HEK293 (cell line): ENCODE measurements around the gene KCNK1.

ENCODE experiments used
- CTCF ChIA-PET: fragments of 350-600 bp; formaldehyde crosslinking; extraction: SDS; loops from one replicate; lab custom pipeline; 2021; ENCODE audit warnings: antibody characterized with exemption; lab: Yijun Ruan, JAX
- POLR2A ChIA-PET: fragments of 300-600 bp; formaldehyde crosslinking; extraction: SDS; loops from one replicate; lab custom pipeline; 2020; ENCODE audit warnings: antibody characterized with exemption, inconsistent platforms; lab: Yijun Ruan, JAX
- H3K27ac ChIP-seq: fragments of 200-500 bp; sonication (Bioruptor generic); 2 replicates; pipeline ENCODE4 v1.5.1; 2014; ENCODE audit warnings: low read depth, low read length, control low read depth, inconsistent platforms; ENCODE audit errors: extremely low read depth
- H3K36me3 ChIP-seq, 2 experiments: fragments of 200-500 bp in 1 of 2; sonication (Bioruptor generic) in 1 of 2; 1 replicate in 1 of 2; 2 replicates in 1 of 2; pipeline ENCODE4 v1.5.1; 2014 to 2017; ENCODE audit warnings: inconsistent platforms in 2 of 2, low read length in 2 of 2; ENCODE audit not compliant: control insufficient read depth in 2 of 2, insufficient read depth in 1 of 2
- H3K4me1 ChIP-seq: fragments of 200-500 bp; sonication (Bioruptor generic); 2 replicates; pipeline ENCODE4 v1.5.1; 2014; ENCODE audit warnings: mild to moderate bottlenecking, low read length, inconsistent platforms; ENCODE audit not compliant: control insufficient read depth, insufficient read depth
- H3K4me3 ChIP-seq: 2 replicates; pipeline ENCODE4 v1.5.1; 2011; ENCODE audit warnings: low read depth, mild to moderate bottlenecking, control low read depth, low read length, moderate library complexity
- H3K9me3 ChIP-seq: fragments of 200-500 bp; sonication (Bioruptor generic); 2 replicates; pipeline ENCODE4 v1.5.1; 2014; ENCODE audit warnings: low read depth, low read length, inconsistent platforms; ENCODE audit not compliant: control insufficient read depth, insufficient read depth
- EGR2 ChIP-seq: fragments of 450-650 bp; formaldehyde crosslinking; IDR thresholded peaks from 2 replicates; pipeline ENCODE4 v1.5.1; 2016; ENCODE audit warnings: low read depth, missing biosample characterization, missing genetic modification characterization
- PRDM1 ChIP-seq: fragments of 450-650 bp; formaldehyde crosslinking; IDR thresholded peaks from 2 replicates; pipeline ENCODE4; 2016; ENCODE audit warnings: missing biosample characterization, missing genetic modification characterization
- RBAK ChIP-seq: fragments of 450-650 bp; formaldehyde crosslinking; IDR thresholded peaks from 2 replicates; pipeline ENCODE4 v1.5.1; 2016; ENCODE audit warnings: missing biosample characterization, missing genetic modification characterization
- SCRT2 ChIP-seq: fragments of 450-650 bp; formaldehyde crosslinking; IDR thresholded peaks from 2 replicates; pipeline ENCODE4 v1.5.1; 2016; ENCODE audit warnings: missing biosample characterization, missing genetic modification characterization
- SP7 ChIP-seq: fragments of 450-650 bp; formaldehyde crosslinking; IDR thresholded peaks from 2 replicates; pipeline ENCODE4 v1.5.1; 2016; ENCODE audit warnings: missing biosample characterization, missing genetic modification characterization
- WT1 ChIP-seq: fragments of 450-650 bp; formaldehyde crosslinking; IDR thresholded peaks from 2 replicates; pipeline ENCODE4 v1.5.1; 2016; ENCODE audit warnings: missing biosample characterization, missing genetic modification characterization
- ZBTB10 ChIP-seq: fragments of 450-650 bp; formaldehyde crosslinking; IDR thresholded peaks from 2 replicates; pipeline ENCODE4 v1.5.1; 2016; ENCODE audit warnings: missing biosample characterization, missing genetic modification characterization
- ZBTB7A ChIP-seq: fragments of 450-650 bp; formaldehyde crosslinking; IDR thresholded peaks from 2 replicates; pipeline ENCODE4 v1.5.1; 2016; ENCODE audit warnings: low read depth, missing biosample characterization, missing genetic modification characterization
- ZNF19 ChIP-seq: fragments of 450-650 bp; formaldehyde crosslinking; IDR thresholded peaks from 2 replicates; pipeline ENCODE4; 2016; ENCODE audit warnings: missing biosample characterization, missing genetic modification characterization, low read depth
- ZNF274 ChIP-seq, 2 experiments: fragments of 200-500 bp in 1 of 2; fragments of 450-650 bp in 1 of 2; sonication (Bioruptor generic) in 1 of 2; formaldehyde crosslinking in 1 of 2; IDR thresholded peaks; 2 replicates each; pipeline versions ENCODE4 v1.5.1 to v1.6.1; 2014 to 2016; ENCODE audit warnings: borderline replicate concordance in 1 of 2, inconsistent platforms in 1 of 2, low read length in 1 of 2, missing biosample characterization in 1 of 2, missing genetic modification characterization in 1 of 2
- ZNF311 ChIP-seq: fragments of 450-650 bp; formaldehyde crosslinking; IDR thresholded peaks from 2 replicates; pipeline ENCODE4 v1.5.1; 2017; ENCODE audit warnings: missing biosample characterization, missing genetic modification characterization, borderline replicate concordance
- ZNF366 ChIP-seq: fragments of 450-650 bp; formaldehyde crosslinking; conservative IDR thresholded peaks from 2 replicates; pipeline ENCODE4 v1.5.1; 2016; ENCODE audit warnings: missing biosample characterization, missing genetic modification characterization
- ZNF449 ChIP-seq: fragments of 450-650 bp; formaldehyde crosslinking; IDR thresholded peaks from 2 replicates; pipeline ENCODE4 v1.5.1; 2017; ENCODE audit warnings: missing biosample characterization, mild to moderate bottlenecking, missing genetic modification characterization, moderate library complexity
- ZNF561 ChIP-seq: fragments of 450-650 bp; IDR thresholded peaks from 2 replicates; pipeline ENCODE4 v1.5.1; 2018; ENCODE audit warnings: missing biosample characterization, missing genetic modification characterization, borderline replicate concordance
- ZNF626 ChIP-seq: fragments of 450-650 bp; sonication (Bioruptor Pico); formaldehyde crosslinking; IDR thresholded peaks from 2 replicates; pipeline ENCODE4 v1.5.1; 2018; ENCODE audit warnings: missing biosample characterization, missing genetic modification characterization, inconsistent platforms
- ZNF664 ChIP-seq: fragments of 450-650 bp; formaldehyde crosslinking; IDR thresholded peaks from 2 replicates; pipeline ENCODE4 v1.5.1; 2016; ENCODE audit warnings: missing biosample characterization, missing genetic modification characterization
- ZSCAN4 ChIP-seq: fragments of 450-650 bp; formaldehyde crosslinking; IDR thresholded peaks from 2 replicates; pipeline ENCODE4 v1.5.1; 2017; ENCODE audit warnings: missing biosample characterization, missing genetic modification characterization
- ZXDB ChIP-seq: fragments of 450-650 bp; formaldehyde crosslinking; IDR thresholded peaks from 2 replicates; pipeline ENCODE4 v1.5.1; 2016; ENCODE audit warnings: missing biosample characterization, missing genetic modification characterization

KCNK1 gene

GRCh38 chr1:233657466-233657865, 43.6 kb downstream of the KCNK1 start:
- TF ChIP-seq ZNF626 (tag by site-specific recombination) (no peak), ZNF366 (tag by site-specific recombination) (peak; percentile 86), PRDM1 (tag by site-specific recombination) (peak; percentile 81)
- Histone ChIP-seq H3K9me3 (no peaks in the 10 kb centered on the region), H3K4me1 (peaks cover 20% of the 10 kb centered on the region), H3K4me3 (no peak overlapping the region), H3K36me3 (peaks cover 0 to 7% of the 10 kb centered on the region in 2 experiments; a peak in 1 of 3 replicates), H3K27ac (no peak overlapping the region)
- CTCF ChIA-PET = interaction anchor here (0.6 to 0.7 kb wide), 2 partner anchors 9 to 225 kb away, joined by 4 read pairs; no protein-coding TSS in a partner anchor
- POLR2A ChIA-PET = no interaction called here

- Histone ChIP-seq H3K4me3 (no peak overlapping the region), H3K36me3 (peaks cover 0 to 7% of the 10 kb centered on the region in 2 experiments; a peak in 1 of 3 replicates)
- CTCF ChIA-PET = interaction anchor here (0.7 to 1.1 kb wide), 4 partner anchors 18 to 1967 kb away, joined by 3 read pairs; no protein-coding TSS in a partner anchor
- TF ChIP-seq SCRT2 (no peak), ZNF449 (no peak), ZSCAN4 (no peak), RBAK (tag by site-specific recombination) (no peak), ZNF19 (no peak)
- TF ChIP-seq, all 188 proteins: peak for 0
- no peaks in the 10 kb centered on the region for H3K9me3 ChIP-seq
- POLR2A ChIA-PET = no interaction called here
- peaks cover 20% of the 10 kb centered on the region for H3K4me1 ChIP-seq
- no peak overlapping the region for H3K27ac ChIP-seq
Observed at GRCh38 chr1:233659495-233659894, 45.6 kb downstream of the KCNK1 start.

GRCh38 chr1:233661376-233662159, 47.7 kb downstream of the KCNK1 start:
- no peak overlapping the region for H3K27ac ChIP-seq
- TF ChIP-seq ZBTB10 (tag by site-specific recombination) = no peak
- no peak for TF ChIP-seq EGR2 (tag by site-specific recombination)
- no peak for TF ChIP-seq ZBTB7A (tag by site-specific recombination)
- no peak for TF ChIP-seq SP7
- TF ChIP-seq ZNF449 = no peak
- no peak for TF ChIP-seq ZXDB (tag by site-specific recombination)
- TF ChIP-seq ZNF561 (tag by site-specific recombination) = no peak
- TF ChIP-seq WT1 (tag by site-specific recombination) = no peak
- no peak for TF ChIP-seq ZNF274 (IDR thresholded peaks at IDR 0.05; ENCODE audit: low read length)
- no peak for TF ChIP-seq ZNF274 (tag by site-specific recombination; IDR thresholded peaks at IDR 0.05; ENCODE audit: borderline replicate concordance)
- TF ChIP-seq ZNF311 (tag by site-specific recombination) = no peak
- TF ChIP-seq RBAK (tag by site-specific recombination) = no peak
- TF ChIP-seq ZNF664 (tag by site-specific recombination) = no peak
- CTCF ChIA-PET = interaction anchor here (0.7 to 2.8 kb wide), 6 partner anchors 13 to 898 kb away, joined by 3 to 9 read pairs (median 3); no protein-coding TSS in a partner anchor

More at GRCh38 chr1:233661376-233662159, 47.7 kb downstream of the KCNK1 start:
- Histone ChIP-seq H3K36me3 (peaks cover 0 to 9% of the 10 kb centered on the region in 2 experiments; a peak in 1 of 3 replicates), H3K4me3 (no peak overlapping the region), H3K4me1 (peaks cover 4% of the 10 kb centered on the region; the same call in 1 of the 2 replicates), H3K9me3 (no peaks in the 10 kb centered on the region)
- POLR2A ChIA-PET = interaction anchor here (0.8 kb wide), 1 partner anchor 144 kb away, joined by 3 read pairs; no protein-coding TSS in a partner anchor
